Neural cell (in vitro differentiated cells): ENCODE results near the gene NUP133. TPM values are rescaled to one million over a fixed set of nuclear protein-coding genes. Genes with fewer than 3 reads are reported as not detected.

Experiments
- H2AFZ ChIP-seq: fragments of 200-600, 300-800 bp; sonication (generic), shearing (Covaris generic); 2 replicates; pipeline ENCODE4 v1.6.0; 2014; ENCODE audit warnings: low read depth, mild to moderate bottlenecking, antibody characterized with exemption, low read length, moderate library complexity
- H3F3A ChIP-seq: fragments of 200-600 bp; shearing (Covaris generic); 2 replicates; pipeline ENCODE4 v1.6.1; 2016; ENCODE audit warnings: mild to moderate bottlenecking, moderate library complexity, mixed read lengths, antibody characterized with exemption, low read length; ENCODE audit not compliant: insufficient read depth, poor library complexity, severe bottlenecking
- H3K27ac ChIP-seq: fragments of 200-600, 300-800 bp; sonication (generic), shearing (Covaris generic); 2 replicates; pipeline ENCODE4 v1.5.1; 2014; ENCODE audit warnings: mild to moderate bottlenecking, low read length, moderate library complexity
- H3K27me3 ChIP-seq: fragments of 300-800, 200-600 bp; sonication (generic), shearing (Covaris generic); 2 replicates; pipeline ENCODE4 v1.6.0; 2014; ENCODE audit warnings: mild to moderate bottlenecking, low read depth, low read length, moderate library complexity; ENCODE audit not compliant: insufficient read depth
- H3K36me3 ChIP-seq: fragments of 300-800, 200-600 bp; sonication (generic), shearing (Covaris generic); 2 replicates; pipeline ENCODE4 v1.5.1; 2014; ENCODE audit warnings: mild to moderate bottlenecking, antibody characterized with exemption, low read length, moderate library complexity; ENCODE audit not compliant: insufficient read depth
- H3K4me2 ChIP-seq: fragments of 300-800, 200-600 bp; sonication (generic), shearing (Covaris generic); 2 replicates; pipeline ENCODE4 v1.6.0; 2014; ENCODE audit warnings: mild to moderate bottlenecking, low read length
- H3K4me3 ChIP-seq: fragments of 300-800, 200-600 bp; sonication (generic), shearing (Covaris generic); 2 replicates; pipeline ENCODE4 v1.5.1; 2014; ENCODE audit warnings: mild to moderate bottlenecking, low read length, moderate library complexity
- H3K79me2 ChIP-seq: fragments of 200-600 bp; shearing (Covaris generic); replicated peaks from 2 replicates; pipeline ENCODE4 v1.6.0; 2014; ENCODE audit warnings: mild to moderate bottlenecking, low read length, moderate library complexity; ENCODE audit not compliant: insufficient read depth
- H3K9ac ChIP-seq: fragments of 300-800, 200-600 bp; sonication (generic), shearing (Covaris generic); 2 replicates; pipeline ENCODE4 v1.6.1; 2016; ENCODE audit warnings: mild to moderate bottlenecking, low read length, mixed read lengths
- H3K9me2 ChIP-seq: fragments of 200-600 bp; shearing (Covaris generic); 2 replicates; pipeline ENCODE4 v1.6.1; 2016; ENCODE audit warnings: mild to moderate bottlenecking, low read length, mixed read lengths; ENCODE audit not compliant: insufficient read depth
- H3K9me3 ChIP-seq: fragments of 200-600, 300-800 bp; sonication (generic), shearing (Covaris generic); 2 replicates; pipeline ENCODE4 v1.6.1; 2016; ENCODE audit warnings: mild to moderate bottlenecking, mixed run types, low read length, moderate library complexity, mixed read lengths
- H4K20me1 ChIP-seq: fragments of 200-600 bp; shearing (Covaris generic); 2 replicates; pipeline ENCODE4 v1.6.1; 2016; ENCODE audit warnings: mild to moderate bottlenecking, mixed run types; ENCODE audit not compliant: insufficient read depth
- EP300 ChIP-seq: fragments of 450-650 bp; conservative IDR thresholded peaks from 2 replicates; pipeline ENCODE4 v1.6.1; 2014; ENCODE audit warnings: antibody characterized with exemption, mild to moderate bottlenecking, moderate library complexity; ENCODE audit not compliant: poor library complexity, severe bottlenecking
- EZH2 ChIP-seq: fragments of 200-600, 300-800 bp; shearing (Covaris generic), sonication (generic); IDR thresholded peaks from 2 replicates; pipeline ENCODE4 v1.6.1; 2014; ENCODE audit warnings: antibody characterized with exemption, low read length, borderline replicate concordance, mild to moderate bottlenecking; ENCODE audit not compliant: insufficient read depth, poor library complexity, severe bottlenecking
- MXI1 ChIP-seq: fragments of 450-650 bp; conservative IDR thresholded peaks from 2 replicates; pipeline ENCODE4 v1.6.1; 2014; ENCODE audit warnings: antibody characterized with exemption, mild to moderate bottlenecking; ENCODE audit not compliant: poor library complexity, severe bottlenecking
- POLR2AphosphoS5 ChIP-seq: IDR thresholded peaks from 2 replicates; pipeline ENCODE4 v1.6.1; 2012
- RAD21 ChIP-seq: fragments of 450-650 bp; conservative IDR thresholded peaks from 2 replicates; pipeline ENCODE4 v1.6.1; 2014; ENCODE audit warnings: antibody characterized with exemption, mild to moderate bottlenecking, moderate library complexity
- SMC3 ChIP-seq: fragments of 450-650 bp; conservative IDR thresholded peaks from 2 replicates; pipeline ENCODE4 v1.6.1; 2014; ENCODE audit warnings: antibody characterized with exemption, mild to moderate bottlenecking, moderate library complexity; ENCODE audit not compliant: poor library complexity
- TAF1 ChIP-seq: IDR thresholded peaks from 2 replicates; pipeline ENCODE4 v1.6.1; 2012; ENCODE audit warnings: low read depth
- polyA plus RNA-seq: library from polyadenylated mRNA; depleted of rRNA; stranded (reverse); fragments of >200 nt; gene quantifications from 2 replicates; pipeline ENCODE4 v1.2.3, GENCODE V29; 2014
- TF ChIP-seq, protein P1 (sequence below): IDR thresholded peaks from 2 replicates; pipeline ENCODE4 v1.6.1; 2012; ENCODE audit warnings: borderline replicate concordance
- TF ChIP-seq, protein P2 (sequence below): fragments of 450-650 bp; IDR thresholded peaks from 2 replicates; pipeline ENCODE4 v1.5.1; 2014; ENCODE audit warnings: antibody characterized with exemption, mild to moderate bottlenecking, moderate library complexity; ENCODE audit not compliant: poor library complexity, severe bottlenecking

The NUP133 gene
- polyA plus RNA-seq, 1 donor from 2014 or later, result 73.4 TPM

DNA sequence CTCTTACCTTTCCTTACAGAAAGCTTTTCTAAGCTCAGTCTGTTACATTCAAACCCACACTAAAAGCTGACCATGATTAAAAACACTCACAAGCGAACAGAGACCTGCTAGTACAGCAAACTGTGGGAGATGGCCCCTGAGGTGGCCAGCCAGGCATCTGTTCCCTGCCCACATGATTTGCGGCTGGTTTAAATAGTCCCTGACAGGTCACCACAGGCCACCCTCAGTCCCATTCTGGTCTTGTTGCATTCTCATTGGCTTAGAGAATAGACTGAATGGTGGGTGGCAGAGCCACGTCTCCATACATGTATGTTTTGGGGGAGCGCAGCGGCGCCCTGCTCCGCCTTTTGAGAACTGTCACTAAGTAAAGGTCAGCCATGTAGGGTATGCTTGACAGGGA lies 71.9 kb downstream of the NUP133 start:
- H3K36me3 ChIP-seq, result peaks cover 1% of the 10 kb centered on the region
- H3K27ac ChIP-seq, result no peak overlapping the region
- H3K9ac ChIP-seq, result no peak overlapping the region
- no peaks in the 10 kb centered on the region for H3K9me3 ChIP-seq
- H3K4me2 ChIP-seq, result no peak overlapping the region
- H3K27me3 ChIP-seq, result peaks cover 46% of the 10 kb centered on the region
- no peaks in the 10 kb centered on the region for H3K9me2 ChIP-seq
- no peak for TF ChIP-seq POLR2AphosphoS5
- TF ChIP-seq EP300, result no peak
- TF ChIP-seq TAF1, result no peak
- TF ChIP-seq, protein P1, sequence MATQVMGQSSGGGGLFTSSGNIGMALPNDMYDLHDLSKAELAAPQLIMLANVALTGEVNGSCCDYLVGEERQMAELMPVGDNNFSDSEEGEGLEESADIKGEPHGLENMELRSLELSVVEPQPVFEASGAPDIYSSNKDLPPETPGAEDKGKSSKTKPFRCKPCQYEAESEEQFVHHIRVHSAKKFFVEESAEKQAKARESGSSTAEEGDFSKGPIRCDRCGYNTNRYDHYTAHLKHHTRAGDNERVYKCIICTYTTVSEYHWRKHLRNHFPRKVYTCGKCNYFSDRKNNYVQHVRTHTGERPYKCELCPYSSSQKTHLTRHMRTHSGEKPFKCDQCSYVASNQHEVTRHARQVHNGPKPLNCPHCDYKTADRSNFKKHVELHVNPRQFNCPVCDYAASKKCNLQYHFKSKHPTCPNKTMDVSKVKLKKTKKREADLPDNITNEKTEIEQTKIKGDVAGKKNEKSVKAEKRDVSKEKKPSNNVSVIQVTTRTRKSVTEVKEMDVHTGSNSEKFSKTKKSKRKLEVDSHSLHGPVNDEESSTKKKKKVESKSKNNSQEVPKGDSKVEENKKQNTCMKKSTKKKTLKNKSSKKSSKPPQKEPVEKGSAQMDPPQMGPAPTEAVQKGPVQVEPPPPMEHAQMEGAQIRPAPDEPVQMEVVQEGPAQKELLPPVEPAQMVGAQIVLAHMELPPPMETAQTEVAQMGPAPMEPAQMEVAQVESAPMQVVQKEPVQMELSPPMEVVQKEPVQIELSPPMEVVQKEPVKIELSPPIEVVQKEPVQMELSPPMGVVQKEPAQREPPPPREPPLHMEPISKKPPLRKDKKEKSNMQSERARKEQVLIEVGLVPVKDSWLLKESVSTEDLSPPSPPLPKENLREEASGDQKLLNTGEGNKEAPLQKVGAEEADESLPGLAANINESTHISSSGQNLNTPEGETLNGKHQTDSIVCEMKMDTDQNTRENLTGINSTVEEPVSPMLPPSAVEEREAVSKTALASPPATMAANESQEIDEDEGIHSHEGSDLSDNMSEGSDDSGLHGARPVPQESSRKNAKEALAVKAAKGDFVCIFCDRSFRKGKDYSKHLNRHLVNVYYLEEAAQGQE, result no peak
- TF ChIP-seq MXI1, result no peak
- no peak for TF ChIP-seq RAD21
- TF ChIP-seq SMC3, result no peak
- TF ChIP-seq, protein P2, sequence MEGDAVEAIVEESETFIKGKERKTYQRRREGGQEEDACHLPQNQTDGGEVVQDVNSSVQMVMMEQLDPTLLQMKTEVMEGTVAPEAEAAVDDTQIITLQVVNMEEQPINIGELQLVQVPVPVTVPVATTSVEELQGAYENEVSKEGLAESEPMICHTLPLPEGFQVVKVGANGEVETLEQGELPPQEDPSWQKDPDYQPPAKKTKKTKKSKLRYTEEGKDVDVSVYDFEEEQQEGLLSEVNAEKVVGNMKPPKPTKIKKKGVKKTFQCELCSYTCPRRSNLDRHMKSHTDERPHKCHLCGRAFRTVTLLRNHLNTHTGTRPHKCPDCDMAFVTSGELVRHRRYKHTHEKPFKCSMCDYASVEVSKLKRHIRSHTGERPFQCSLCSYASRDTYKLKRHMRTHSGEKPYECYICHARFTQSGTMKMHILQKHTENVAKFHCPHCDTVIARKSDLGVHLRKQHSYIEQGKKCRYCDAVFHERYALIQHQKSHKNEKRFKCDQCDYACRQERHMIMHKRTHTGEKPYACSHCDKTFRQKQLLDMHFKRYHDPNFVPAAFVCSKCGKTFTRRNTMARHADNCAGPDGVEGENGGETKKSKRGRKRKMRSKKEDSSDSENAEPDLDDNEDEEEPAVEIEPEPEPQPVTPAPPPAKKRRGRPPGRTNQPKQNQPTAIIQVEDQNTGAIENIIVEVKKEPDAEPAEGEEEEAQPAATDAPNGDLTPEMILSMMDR, result no peak
- TF ChIP-seq EZH2, result no peak
- H3K4me3 ChIP-seq, result no peak overlapping the region
- H2AFZ ChIP-seq, result no peak overlapping the region
- H3K79me2 ChIP-seq, result no peaks in the 10 kb centered on the region
- H3F3A ChIP-seq, result no peaks in the 10 kb centered on the region
- no peaks in the 10 kb centered on the region for H4K20me1 ChIP-seq

DNA sequence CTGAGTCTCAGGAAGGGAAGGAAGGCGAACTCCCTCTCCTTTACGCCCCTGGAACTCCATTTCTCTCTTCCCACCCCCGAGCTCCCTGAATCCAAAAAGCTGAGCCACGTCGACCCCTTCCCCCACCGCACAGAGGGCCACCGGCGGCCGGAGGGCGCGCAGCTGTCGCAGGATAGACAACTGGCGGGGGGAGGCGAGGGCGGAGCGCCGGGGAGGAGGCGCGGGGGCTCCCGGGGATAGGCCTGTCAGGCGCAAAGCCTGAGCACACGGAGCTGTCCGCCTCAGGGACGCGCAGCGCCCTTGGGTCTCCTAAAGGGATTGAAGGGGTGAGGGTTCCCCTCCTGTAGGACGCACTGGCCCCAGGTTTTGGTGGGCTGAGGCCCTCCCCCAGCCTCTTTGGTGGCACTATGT lies 73.5 kb downstream of the NUP133 start:
- Histone ChIP-seq H3K4me3 (peak overlapping the region; percentile 55), H3K4me2 (no peak overlapping the region), H3K27me3 (peaks cover 61% of the 10 kb centered on the region), H4K20me1 (no peaks in the 10 kb centered on the region), H2AFZ (no peak overlapping the region), H3K9me3 (no peaks in the 10 kb centered on the region), H3K79me2 (no peaks in the 10 kb centered on the region), H3F3A (no peaks in the 10 kb centered on the region), H3K9me2 (no peaks in the 10 kb centered on the region), H3K27ac (no peak overlapping the region), H3K9ac (no peak overlapping the region), H3K36me3 (no peaks in the 10 kb centered on the region)
- no peak for TF ChIP-seq EP300
- TF ChIP-seq, protein P1, result no peak
- no peak for TF ChIP-seq TAF1
- TF ChIP-seq, protein P2, result no peak
- no peak for TF ChIP-seq SMC3
- no peak for TF ChIP-seq MXI1
- no peak for TF ChIP-seq RAD21
- TF ChIP-seq EZH2, result no peak
- TF ChIP-seq POLR2AphosphoS5, result no peak
